Muscle layer of duodenum (tissue), 2 donors: ENCODE results near the gene DNPH1.

Experiments used
- H3K27ac ChIP-seq: one replicate; pipeline ENCODE4 v1.7.0; 2013; ENCODE audit warnings: mild to moderate bottlenecking, low read length
- H3K27me3 ChIP-seq: one replicate; pipeline ENCODE4 v1.7.0; 2013; ENCODE audit warnings: low read depth, mild to moderate bottlenecking, control low read depth, low read length
- H3K36me3 ChIP-seq, 2 donors: one replicate each; pipeline ENCODE4 v1.7.0; 2013; ENCODE audit warnings: low read length in 2 of 2, control low read depth in 1 of 2, mild to moderate bottlenecking in 1 of 2; ENCODE audit not compliant: insufficient read depth in 2 of 2, control insufficient read depth in 1 of 2
- H3K4me1 ChIP-seq, 2 donors: one replicate each; pipeline ENCODE4 v1.7.0; 2013; ENCODE audit warnings: low read length in 2 of 2, mild to moderate bottlenecking in 2 of 2, control low read depth in 1 of 2, moderate library complexity in 1 of 2; ENCODE audit not compliant: insufficient read depth in 2 of 2, control insufficient read depth in 1 of 2
- H3K4me3 ChIP-seq, 2 donors: one replicate each; pipeline ENCODE4 v1.7.0; 2013; ENCODE audit warnings: low read length in 2 of 2, low read depth in 1 of 2, mild to moderate bottlenecking in 1 of 2
- H3K9me3 ChIP-seq, 2 donors: one replicate each; pipeline ENCODE4 v1.7.0; 2013; ENCODE audit warnings: low read length in 2 of 2, control low read depth in 1 of 2, mild to moderate bottlenecking in 1 of 2; ENCODE audit not compliant: control insufficient read depth in 1 of 2
- donor health status: healthy.

The DNPH1 gene, protein sequence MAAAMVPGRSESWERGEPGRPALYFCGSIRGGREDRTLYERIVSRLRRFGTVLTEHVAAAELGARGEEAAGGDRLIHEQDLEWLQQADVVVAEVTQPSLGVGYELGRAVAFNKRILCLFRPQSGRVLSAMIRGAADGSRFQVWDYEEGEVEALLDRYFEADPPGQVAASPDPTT

GRCh38 chr6:43228951-43229802, at the start of gene DNPH1:
TSS of gene DNPH1 (minus strand) at chr6:43229481. CDS start at chr6:43229456, 25 bp downstream.
- Histone ChIP-seq H3K4me1 (peaks cover 0 to 13% of the 10 kb centered on the region in 2 donors), H3K27me3 (no peaks in the 10 kb centered on the region), H3K27ac (no peak within 1 kb of the TSS), H3K4me3 (peak within 1 kb of the TSS; percentile 60 to 68), H3K9me3 (no peaks in the 10 kb centered on the region), H3K36me3 (peaks cover 0 to 6% of the 10 kb centered on the region in 2 donors)

DNA sequence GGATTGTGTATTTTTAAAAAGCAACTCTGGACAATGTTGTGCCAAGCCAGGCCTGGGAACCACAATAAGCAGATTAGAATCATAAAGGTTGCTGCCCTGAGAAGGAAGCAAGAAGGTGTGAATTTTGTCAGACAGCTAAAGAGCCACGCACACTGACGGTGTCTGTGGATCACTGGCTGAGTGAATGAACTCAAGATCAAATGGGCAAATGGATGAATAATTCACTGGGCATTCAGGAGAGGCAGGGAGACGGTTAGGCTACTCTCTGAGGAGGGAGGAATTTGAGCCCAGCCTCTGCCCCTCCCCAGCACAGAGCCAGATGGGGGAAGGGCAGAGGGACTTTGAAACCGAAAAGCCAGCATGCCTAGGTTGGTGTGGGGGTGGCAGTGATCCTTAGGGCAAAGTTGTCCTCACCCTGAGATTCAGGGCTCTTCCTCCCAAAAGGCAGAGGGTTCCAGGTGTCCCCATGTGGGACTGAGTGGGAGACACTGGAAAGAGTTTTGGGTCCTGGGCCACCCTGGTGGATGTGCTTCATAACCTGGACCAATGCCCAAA, 49.3 kb upstream of the DNPH1 start:
- no peaks in the 10 kb centered on the region for H3K9me3 ChIP-seq
- H3K27ac ChIP-seq, result peak overlapping the region; percentile 86
- H3K36me3 ChIP-seq, result no peaks in the 10 kb centered on the region
- H3K4me3 ChIP-seq, result no peak overlapping the region
- peaks cover 0 to 12% of the 10 kb centered on the region in 2 donors for H3K4me1 ChIP-seq
- peaks cover 7% of the 10 kb centered on the region for H3K27me3 ChIP-seq

- peaks cover 7% of the 10 kb centered on the region for H3K27me3 ChIP-seq
- no peak overlapping the region for H3K4me3 ChIP-seq
- H3K4me1 ChIP-seq, result peaks cover 0 to 12% of the 10 kb centered on the region in 2 donors
- peak overlapping the region; percentile 86 for H3K27ac ChIP-seq
- no peaks in the 10 kb centered on the region for H3K9me3 ChIP-seq
- H3K36me3 ChIP-seq, result no peaks in the 10 kb centered on the region
These were observed 48.6 kb upstream of the DNPH1 start for GRCh38 chr6:43277643-43278523.

GRCh38 chr6:43277306-43277642, 48.0 kb upstream of the DNPH1 start:
- Histone ChIP-seq H3K36me3 (no peaks in the 10 kb centered on the region), H3K9me3 (no peaks in the 10 kb centered on the region), H3K4me1 (peaks cover 0 to 12% of the 10 kb centered on the region in 2 donors), H3K27ac (peak overlapping the region; percentile 86), H3K27me3 (peaks cover 7% of the 10 kb centered on the region), H3K4me3 (no peak overlapping the region)

- H3K27ac ChIP-seq, result peak overlapping the region; percentile 86
- peaks cover 0 to 12% of the 10 kb centered on the region in 2 donors for H3K4me1 ChIP-seq
- H3K36me3 ChIP-seq, result no peaks in the 10 kb centered on the region
- peaks cover 7% of the 10 kb centered on the region for H3K27me3 ChIP-seq
- H3K9me3 ChIP-seq, result no peaks in the 10 kb centered on the region
- peak overlapping the region in 1 of 2 donors; percentile 50 for H3K4me3 ChIP-seq
These were observed 47.5 kb upstream of the DNPH1 start for GRCh38 chr6:43276577-43277305.

GRCh38 chr6:43275801-43276576, 46.7 kb upstream of the DNPH1 start:
- peak overlapping the region; percentile 86 for H3K27ac ChIP-seq
- H3K4me1 ChIP-seq, result peaks cover 0 to 12% of the 10 kb centered on the region in 2 donors

DNA sequence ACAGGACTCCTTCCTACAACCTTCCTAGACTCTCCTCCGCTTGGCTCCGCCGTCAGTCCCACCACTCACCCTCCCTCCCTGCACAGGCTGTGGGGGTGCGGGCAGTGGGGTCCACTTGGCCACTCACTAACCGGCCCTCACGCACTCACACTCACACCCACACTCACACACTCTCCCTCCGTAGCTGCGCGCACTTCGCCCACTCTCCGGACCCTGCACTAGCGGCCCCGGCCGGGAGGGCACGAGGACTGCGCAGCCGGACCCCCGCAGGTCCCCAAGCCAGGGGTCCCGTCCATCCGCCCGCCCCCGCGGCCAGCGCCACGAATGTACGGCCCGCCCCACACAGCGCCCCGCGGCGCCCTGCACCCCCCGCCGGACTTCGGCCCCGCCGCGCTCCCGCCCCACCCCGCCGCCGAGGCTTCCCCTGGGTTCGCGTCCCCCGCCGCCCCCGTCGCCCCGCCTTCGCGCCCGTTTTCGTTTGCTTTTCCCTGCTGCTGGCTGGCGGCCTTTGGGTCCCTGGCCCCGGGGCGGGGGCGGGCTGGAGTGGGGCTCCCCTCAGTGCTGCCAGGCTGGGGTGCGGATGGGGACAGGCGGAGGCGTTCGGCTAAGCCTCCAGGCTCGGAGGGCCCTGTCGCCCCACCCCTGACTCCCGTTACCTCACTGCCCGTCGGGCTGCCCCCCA, 45.8 kb upstream of the DNPH1 start:
- Histone ChIP-seq H3K4me3 (peak overlapping the region; percentile 33 to 50), H3K27ac (peak overlapping the region; percentile 31), H3K4me1 (peaks cover 0 to 12% of the 10 kb centered on the region in 2 donors), H3K9me3 (no peaks in the 10 kb centered on the region), H3K36me3 (no peaks in the 10 kb centered on the region), H3K27me3 (peaks cover 7% of the 10 kb centered on the region)

More at GRCh38 chr6:43275801-43276576, 46.7 kb upstream of the DNPH1 start:
- Histone ChIP-seq H3K4me3 (peak overlapping the region in 1 of 2 donors; percentile 50), H3K9me3 (no peaks in the 10 kb centered on the region), H3K36me3 (no peaks in the 10 kb centered on the region), H3K27me3 (peaks cover 7% of the 10 kb centered on the region)

DNA sequence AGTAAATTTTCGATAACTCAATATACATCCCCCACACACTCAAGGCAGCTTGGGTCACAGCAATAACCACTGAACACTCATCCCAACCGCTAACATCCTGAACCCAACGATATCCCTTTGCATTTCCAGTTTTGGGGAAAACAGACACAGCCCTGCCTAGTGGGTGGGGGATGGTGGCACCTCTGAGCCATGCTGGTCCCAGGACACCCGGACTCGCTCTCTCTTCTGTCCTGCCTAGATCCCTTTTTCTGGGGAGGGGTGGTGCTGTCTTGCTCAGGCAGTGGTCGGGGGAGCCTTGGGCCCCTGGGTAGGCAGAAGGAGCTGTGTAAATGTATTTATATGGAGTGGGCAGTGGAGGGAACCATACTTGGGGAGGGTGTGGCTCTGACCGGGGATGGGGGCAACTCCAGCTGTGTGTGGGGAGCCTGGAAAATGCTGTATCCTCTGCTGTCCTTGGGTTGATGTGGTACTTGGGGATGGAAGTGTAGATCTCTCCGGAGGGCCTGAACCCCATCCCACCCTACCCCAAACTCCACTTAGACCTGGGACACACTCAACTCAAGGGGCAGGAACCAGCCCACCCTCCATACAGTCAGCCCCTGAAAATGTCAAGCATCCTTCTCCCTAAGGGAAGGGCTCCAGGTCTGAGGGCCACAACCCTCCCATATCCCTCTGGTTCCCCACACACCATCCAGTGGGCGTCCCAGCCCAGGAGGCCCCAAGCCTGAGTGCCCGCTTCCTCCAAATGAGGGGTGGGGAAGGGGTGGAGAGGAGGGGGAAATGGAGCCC, 45.0 kb upstream of the DNPH1 start:
- peaks cover 0 to 20% of the 10 kb centered on the region in 2 donors for H3K4me1 ChIP-seq

GRCh38 chr6:43273707-43274106, 44.4 kb upstream of the DNPH1 start:
- Histone ChIP-seq H3K4me1 (peaks cover 6 to 26% of the 10 kb centered on the region in 2 donors), H3K27ac (no peak overlapping the region), H3K27me3 (peaks cover 7% of the 10 kb centered on the region), H3K36me3 (no peaks in the 10 kb centered on the region), H3K9me3 (no peaks in the 10 kb centered on the region), H3K4me3 (no peak overlapping the region)

More for the DNA sequence above, 45.0 kb upstream of the DNPH1 start:
- Histone ChIP-seq H3K9me3 (no peaks in the 10 kb centered on the region), H3K36me3 (no peaks in the 10 kb centered on the region), H3K27me3 (peaks cover 7% of the 10 kb centered on the region), H3K4me3 (peak overlapping the region; percentile 33 to 50), H3K27ac (peak overlapping the region; percentile 31)
